H9 (cell line): ENCODE data around the gene NPAS3. TPM values are rescaled to one million over a fixed set of nuclear protein-coding genes. Genes with fewer than 3 reads are reported as not detected.

Source experiments
- DNase-seq: peaks from one replicate; pipeline ENCODE4 v3.0.0-alpha.2; 2017
- H2AFZ ChIP-seq: one replicate; pipeline ENCODE4 v1.6.1; 2013; ENCODE audit warnings: mild to moderate bottlenecking, low read length, control low read depth, moderate library complexity
- H2AK5ac ChIP-seq: 2 replicates; pipeline ENCODE4 v1.6.1; 2013; ENCODE audit warnings: low read length, control low read depth, mixed read lengths; ENCODE audit not compliant: insufficient read length
- H2BK120ac ChIP-seq: one replicate; pipeline ENCODE4 v1.6.1; 2013; ENCODE audit warnings: low read depth, mild to moderate bottlenecking, low read length, control low read depth, inconsistent platforms; ENCODE audit not compliant: poor library complexity, severe bottlenecking
- H2BK12ac ChIP-seq: 2 replicates; pipeline ENCODE4 v1.6.1; 2013; ENCODE audit warnings: low read length, control low read depth, mixed read lengths, low read depth; ENCODE audit not compliant: insufficient read length
- H2BK15ac ChIP-seq: 2 replicates; pipeline ENCODE4 v1.6.1; 2013; ENCODE audit warnings: low read depth, low read length, control low read depth
- H2BK20ac ChIP-seq: one replicate; pipeline ENCODE4 v1.6.1; 2013; ENCODE audit warnings: low read depth, mild to moderate bottlenecking, low read length, control low read depth, inconsistent platforms; ENCODE audit not compliant: poor library complexity, severe bottlenecking
- H2BK5ac ChIP-seq: 2 replicates; pipeline ENCODE4 v1.6.1; 2013; ENCODE audit warnings: low read length, control low read depth, mixed read lengths; ENCODE audit not compliant: insufficient read length
- H3K14ac ChIP-seq: 2 replicates; pipeline ENCODE4 v1.6.1; 2013; ENCODE audit warnings: low read length, control low read depth; ENCODE audit not compliant: insufficient read depth
- H3K18ac ChIP-seq: 2 replicates; pipeline ENCODE4 v1.6.1; 2013; ENCODE audit warnings: low read depth, mild to moderate bottlenecking, mixed read lengths, low read length, control low read depth; ENCODE audit not compliant: insufficient read length
- H3K23ac ChIP-seq: 2 replicates; pipeline ENCODE4 v1.6.1; 2013; ENCODE audit warnings: low read length, control low read depth, mixed read lengths, low read depth; ENCODE audit not compliant: insufficient read length
- H3K23me2 ChIP-seq: 2 replicates; pipeline ENCODE4 v1.6.1; 2013; ENCODE audit warnings: low read depth, mild to moderate bottlenecking, mixed read lengths, low read length, control low read depth; ENCODE audit not compliant: insufficient read length, poor library complexity, severe bottlenecking
- H3K27ac ChIP-seq: 2 replicates; pipeline ENCODE4 v1.5.1; 2013; ENCODE audit warnings: low read length, control low read depth, mixed read lengths, low read depth; ENCODE audit not compliant: insufficient read length
- H3K27me3 ChIP-seq: 2 replicates; pipeline ENCODE4 v1.6.1; 2013; ENCODE audit warnings: low read length, control low read depth, inconsistent platforms; ENCODE audit not compliant: insufficient read depth
- H3K4ac ChIP-seq: 2 replicates; pipeline ENCODE4 v1.6.1; 2013; ENCODE audit warnings: low read depth, mild to moderate bottlenecking, control low read depth, inconsistent platforms, low read length, moderate library complexity
- H3K4me1 ChIP-seq: 2 replicates; pipeline ENCODE4 v1.6.1; 2013; ENCODE audit warnings: low read length, control low read depth, inconsistent platforms; ENCODE audit not compliant: insufficient read depth
- H3K4me2 ChIP-seq: 2 replicates; pipeline ENCODE4 v1.6.1; 2013; ENCODE audit warnings: low read length, control low read depth, mixed read lengths; ENCODE audit not compliant: insufficient read length, insufficient read depth
- H3K56ac ChIP-seq: 2 replicates; pipeline ENCODE4 v1.6.1; 2013; ENCODE audit warnings: low read depth, mild to moderate bottlenecking, mixed read lengths, low read length, control low read depth; ENCODE audit not compliant: insufficient read length
- H3K79me1 ChIP-seq: 2 replicates; pipeline ENCODE4 v1.6.1; 2013; ENCODE audit warnings: low read depth, mild to moderate bottlenecking, moderate library complexity, low read length, control low read depth, inconsistent platforms; ENCODE audit not compliant: insufficient read depth, poor library complexity, severe bottlenecking
- H3K79me2 ChIP-seq: 2 replicates; pipeline ENCODE4 v1.6.1; 2013; ENCODE audit warnings: low read length, control low read depth, inconsistent platforms; ENCODE audit not compliant: insufficient read depth
- H3K9ac ChIP-seq: 2 replicates; pipeline ENCODE4 v1.6.1; 2013; ENCODE audit warnings: low read length, control low read depth, mixed read lengths; ENCODE audit not compliant: insufficient read length; ENCODE audit errors: extremely low read depth
- H3K9me3 ChIP-seq: one replicate; pipeline ENCODE4 v1.6.1; 2013; ENCODE audit warnings: low read depth, low read length, inconsistent platforms; ENCODE audit not compliant: control insufficient read depth
- H3T11ph ChIP-seq: one replicate; pipeline ENCODE4 v1.6.1; 2013; ENCODE audit warnings: mild to moderate bottlenecking, low read length, control low read depth, inconsistent platforms
- H4K20me1 ChIP-seq: one replicate; pipeline ENCODE4 v1.6.1; 2013; ENCODE audit not compliant: control insufficient read depth, insufficient read length, insufficient read depth
- H4K5ac ChIP-seq: 2 replicates; pipeline ENCODE4 v1.6.1; 2013; ENCODE audit warnings: low read depth, mild to moderate bottlenecking, mixed read lengths, low read length, control low read depth; ENCODE audit not compliant: insufficient read length
- H4K8ac ChIP-seq: replicated peaks from 2 replicates; pipeline ENCODE4 v1.6.1; 2013; ENCODE audit warnings: low read length, control low read depth, mixed read lengths, low read depth; ENCODE audit not compliant: insufficient read length
- H4K91ac ChIP-seq: 2 replicates; pipeline ENCODE4 v1.6.1; 2013; ENCODE audit warnings: low read depth, mild to moderate bottlenecking, moderate library complexity, mixed read lengths, low read length, control low read depth; ENCODE audit not compliant: insufficient read length
- H3K27ac Mint-ChIP-seq, 3 experiments: 2 replicates in 2 of 3; 3 replicates in 1 of 3; pipeline ENCODE4 v1.8.0; 2020 to 2021; ENCODE audit warnings: mixed read lengths in 3 of 3, mild to moderate bottlenecking in 1 of 3, moderate library complexity in 1 of 3
- H3K27me3 Mint-ChIP-seq: 2 replicates; pipeline ENCODE4 v1.8.0; 2021; ENCODE audit warnings: low read depth, mild to moderate bottlenecking, moderate library complexity, mixed read lengths
- H3K36me3 Mint-ChIP-seq, 3 experiments: 2 replicates in 2 of 3; 3 replicates in 1 of 3; pipeline ENCODE4 v1.8.0; 2020 to 2021; ENCODE audit warnings: low read depth in 3 of 3, mixed read lengths in 3 of 3; ENCODE audit not compliant: insufficient read depth in 1 of 3
- H3K4me1 Mint-ChIP-seq, 2 experiments: 2 replicates each; pipeline ENCODE4 v1.8.0; 2020; ENCODE audit warnings: mixed read lengths in 2 of 2
- H3K4me3 Mint-ChIP-seq, 2 experiments: 2 replicates in 1 of 2; 3 replicates in 1 of 2; pipeline ENCODE4 v1.8.0; 2020 to 2021; ENCODE audit warnings: mild to moderate bottlenecking in 2 of 2, mixed read lengths in 2 of 2, moderate library complexity in 1 of 2
- H3K9me3 Mint-ChIP-seq, 2 experiments: 2 replicates in 1 of 2; 3 replicates in 1 of 2; pipeline ENCODE4 v1.8.0; 2020; ENCODE audit warnings: mild to moderate bottlenecking in 2 of 2, mixed read lengths in 2 of 2, moderate library complexity in 1 of 2
- WGBS: extraction: QIAGEN DNeasy Blood & Tissue Kit; methylation state at CpG from one replicate; pipeline ENCODE4 v1.1.7; 2013; ENCODE audit warnings: missing lambda C conversion rate, low lambda C conversion rate, mixed read lengths; ENCODE audit not compliant: insufficient read length; ENCODE audit errors: extremely low coverage; 5-methylcytosine and 5-hydroxymethylcytosine counted together
- total RNA-seq: library from RNA; stranded (reverse); gene quantifications from 2 replicates; pipeline ENCODE4 v1.2.1, GENCODE V29; 2021
- TF ChIP-seq, protein P1 (sequence below): fragments of 200-600 bp; sonication (generic); conservative IDR thresholded peaks from 3 replicates; pipeline ENCODE4 v1.8.0; 2021; ENCODE audit warnings: antibody characterized with exemption, mild to moderate bottlenecking

Gene NPAS3
- total RNA-seq, 1 experiment from 2014 or later, result 0.17 TPM

DNA sequence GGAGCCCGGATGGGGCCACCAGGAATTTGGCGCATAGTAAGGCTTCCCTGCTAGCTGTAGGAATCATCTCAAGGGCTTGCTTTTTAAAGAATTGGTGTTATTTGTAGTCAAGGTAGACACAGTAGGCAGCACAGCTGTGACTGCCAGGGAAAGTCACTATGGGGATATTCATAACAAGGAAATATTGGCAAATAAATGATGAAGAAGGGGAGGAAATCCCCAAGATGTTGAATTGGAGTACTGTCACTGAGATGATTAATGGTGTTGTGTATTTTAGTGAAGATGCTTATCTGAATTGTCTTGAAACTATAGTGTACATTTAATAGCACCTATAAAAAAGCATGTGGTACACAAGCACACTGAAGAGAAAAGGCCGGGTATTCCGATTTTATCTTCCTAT lies 118.9 kb downstream of the NPAS3 start:
- TF ChIP-seq, protein P1, sequence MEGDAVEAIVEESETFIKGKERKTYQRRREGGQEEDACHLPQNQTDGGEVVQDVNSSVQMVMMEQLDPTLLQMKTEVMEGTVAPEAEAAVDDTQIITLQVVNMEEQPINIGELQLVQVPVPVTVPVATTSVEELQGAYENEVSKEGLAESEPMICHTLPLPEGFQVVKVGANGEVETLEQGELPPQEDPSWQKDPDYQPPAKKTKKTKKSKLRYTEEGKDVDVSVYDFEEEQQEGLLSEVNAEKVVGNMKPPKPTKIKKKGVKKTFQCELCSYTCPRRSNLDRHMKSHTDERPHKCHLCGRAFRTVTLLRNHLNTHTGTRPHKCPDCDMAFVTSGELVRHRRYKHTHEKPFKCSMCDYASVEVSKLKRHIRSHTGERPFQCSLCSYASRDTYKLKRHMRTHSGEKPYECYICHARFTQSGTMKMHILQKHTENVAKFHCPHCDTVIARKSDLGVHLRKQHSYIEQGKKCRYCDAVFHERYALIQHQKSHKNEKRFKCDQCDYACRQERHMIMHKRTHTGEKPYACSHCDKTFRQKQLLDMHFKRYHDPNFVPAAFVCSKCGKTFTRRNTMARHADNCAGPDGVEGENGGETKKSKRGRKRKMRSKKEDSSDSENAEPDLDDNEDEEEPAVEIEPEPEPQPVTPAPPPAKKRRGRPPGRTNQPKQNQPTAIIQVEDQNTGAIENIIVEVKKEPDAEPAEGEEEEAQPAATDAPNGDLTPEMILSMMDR, result no peak
- Histone ChIP-seq H3K27ac (no peak overlapping the region), H3K9me3 (no peaks in the 10 kb centered on the region), H2BK12ac (no peak overlapping the region), H4K20me1 (no peaks in the 10 kb centered on the region), H4K8ac (no peak overlapping the region), H2BK20ac (no peak overlapping the region), H3K18ac (no peak overlapping the region), H3K56ac (no peak overlapping the region), H3K14ac (no peak overlapping the region), H4K91ac (no peak overlapping the region), H2AFZ (no peak overlapping the region), H2BK120ac (no peak overlapping the region), H3K4ac (no peak overlapping the region), H3K9ac (no peak overlapping the region), H4K5ac (no peak overlapping the region), H2BK15ac (no peak overlapping the region), H3K4me2 (no peak overlapping the region), H3K4me1 (no peaks in the 10 kb centered on the region), H3K79me1 (no peaks in the 10 kb centered on the region), H3K79me2 (no peaks in the 10 kb centered on the region), H2AK5ac (no peak overlapping the region), H3K23ac (no peak overlapping the region), H3T11ph (no peak overlapping the region), H3K27me3 (no peaks in the 10 kb centered on the region), H3K23me2 (no peaks in the 10 kb centered on the region), H2BK5ac (no peak overlapping the region)
- peaks cover 4 to 10% of the 10 kb centered on the region in 2 experiments for H3K4me1 Mint-ChIP-seq
- no peaks in the 10 kb centered on the region for H3K9me3 Mint-ChIP-seq
- H3K27me3 Mint-ChIP-seq, result no peaks in the 10 kb centered on the region
- no peak overlapping the region for H3K27ac Mint-ChIP-seq
- no peaks in the 10 kb centered on the region for H3K36me3 Mint-ChIP-seq
- no CpG with 5 or more reads among the region's 4 CpGs for whole genome bisulfite sequencing
- DNase-seq, result no peak
- H3K4me3 Mint-ChIP-seq, result no peak overlapping the region
